Activated T-helper 1 cell treated with anti-CD3 and anti-CD28 coated beads, Interleukin-2, amount 50 U/mL, for 16 hours (primary cell): ENCODE data around the gene KLF2.
A peak's percentile ranks its signal among the peaks of the same experiment; 100 is the strongest.
"Not testable (repeated sequence)": the region's sequence is repeated elsewhere in the genome, so short reads cannot be mapped to it uniquely, and the experiment has no call there.

ENCODE experiments used
- DNase-seq, 2 donors: peaks; one replicate each; pipeline ENCODE4 v3.0.0-alpha.2; 2020; ENCODE audit warnings: low read depth in 1 of 2, low spot score in 1 of 2

KLF2 gene

GRCh38 chr19:16324384-16325160 lies at the start of gene KLF2:
Gene KLF2 (plus strand): TSS chr19:16324826. CDS start chr19:16324924, 98 bp downstream.
- peak; percentile 84 to 88 for DNase-seq

- no peak for DNase-seq
Measured at GRCh38 chr19:16280306-16280705, 44.3 kb upstream of the KLF2 start.

DNA sequence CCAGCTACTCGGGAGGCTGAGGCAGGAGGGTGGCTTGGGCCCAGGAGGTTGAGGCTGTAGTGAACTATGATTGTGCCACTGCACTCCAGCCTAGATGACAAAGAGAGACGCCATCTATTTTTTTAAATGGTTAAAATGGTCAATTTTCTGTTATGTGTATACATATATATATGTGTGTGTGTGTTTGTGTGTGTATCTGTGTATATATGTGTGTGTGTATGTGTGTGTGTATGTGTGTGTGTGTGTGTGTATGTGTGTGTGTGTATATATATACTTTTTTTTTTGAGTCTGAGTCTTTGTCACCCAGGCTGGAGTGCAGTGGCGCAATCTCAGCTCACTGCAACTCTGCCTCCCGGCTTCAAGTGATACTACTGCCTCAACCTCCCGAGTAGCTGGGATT lies 42.9 kb upstream of the KLF2 start:
- DNase-seq: no peak

GRCh38 chr19:16283210-16284061 lies 41.2 kb upstream of the KLF2 start:
- DNase-seq: peak; percentile 12 to 42

DNA sequence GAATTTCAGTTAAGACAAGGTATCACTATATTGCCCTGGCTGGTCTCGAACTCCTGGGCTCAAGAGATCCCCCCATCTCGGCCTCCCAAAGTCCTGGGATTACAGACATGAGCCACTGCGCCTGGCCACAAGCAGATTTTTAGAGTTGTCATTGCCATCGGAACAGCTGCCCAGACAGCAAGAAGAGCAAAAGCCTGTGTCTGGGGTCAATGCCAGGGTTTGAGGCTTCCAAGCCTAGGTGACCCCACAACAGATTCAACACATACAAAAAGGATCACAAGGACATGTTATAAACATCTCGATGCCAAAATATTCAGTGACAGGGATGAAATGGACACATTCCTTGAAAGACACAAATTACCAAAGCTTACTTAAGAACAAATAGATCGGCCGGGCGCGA lies 40.1 kb upstream of the KLF2 start:
- DNase-seq: no peak

GRCh38 chr19:16285079-16285478 lies 39.5 kb upstream of the KLF2 start:
- not testable (repeated sequence) for DNase-seq

DNA sequence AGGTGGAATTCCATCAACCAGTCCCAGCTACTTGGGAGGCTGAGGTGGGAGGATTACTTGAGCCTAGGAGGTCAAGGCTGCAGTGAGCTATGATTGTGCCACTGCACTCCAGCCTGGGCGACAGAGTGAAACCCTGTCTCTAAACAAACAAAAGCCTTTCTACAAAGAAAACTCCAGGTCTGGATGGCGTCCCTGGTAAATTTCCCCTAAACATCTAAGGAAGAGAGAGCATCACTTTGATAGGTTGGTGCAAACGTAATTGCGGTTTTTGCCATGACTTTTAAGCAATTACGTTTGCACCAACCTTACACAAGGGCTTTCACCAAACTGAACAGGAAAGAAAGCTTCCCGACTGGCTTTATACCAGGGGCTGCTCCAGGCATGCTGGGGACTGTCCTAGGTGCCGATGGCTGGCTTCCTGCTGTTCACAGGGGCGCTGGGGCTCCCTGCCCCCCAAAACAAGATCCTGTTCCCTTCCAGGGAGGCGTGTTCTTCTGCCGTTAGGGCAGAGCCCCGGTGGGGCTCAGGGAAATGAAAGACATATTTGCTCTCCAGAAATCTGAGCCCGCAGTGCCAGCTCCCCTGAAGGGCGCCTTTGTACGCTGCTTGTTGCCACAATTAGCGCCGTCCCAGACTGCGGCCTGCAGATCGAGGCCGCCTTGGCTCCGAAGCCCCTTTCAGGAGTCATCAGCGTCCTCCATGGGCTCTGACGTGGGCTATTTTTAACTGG lies 38.7 kb upstream of the KLF2 start:
- DNase-seq: no peak

DNA sequence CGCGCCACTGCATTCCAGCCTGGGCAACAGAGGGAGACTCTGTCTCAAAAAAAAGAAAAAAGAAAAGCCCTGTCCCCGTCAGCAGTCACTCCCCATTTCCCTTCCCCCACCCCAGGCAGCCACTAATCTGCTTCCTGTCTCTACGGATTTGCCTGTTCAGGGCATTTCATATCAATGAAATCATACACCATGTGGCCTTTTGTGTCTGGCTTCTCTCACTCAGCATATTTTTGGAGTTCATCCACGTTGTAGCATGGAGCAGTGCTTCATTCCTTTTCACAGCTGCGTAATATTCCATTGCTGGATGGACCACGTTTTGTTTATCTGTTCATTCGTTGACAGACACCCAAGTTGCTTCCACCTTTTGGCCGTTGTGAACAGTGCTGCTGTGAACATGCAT lies 36.1 kb upstream of the KLF2 start:
- DNase-seq: no peak

DNA sequence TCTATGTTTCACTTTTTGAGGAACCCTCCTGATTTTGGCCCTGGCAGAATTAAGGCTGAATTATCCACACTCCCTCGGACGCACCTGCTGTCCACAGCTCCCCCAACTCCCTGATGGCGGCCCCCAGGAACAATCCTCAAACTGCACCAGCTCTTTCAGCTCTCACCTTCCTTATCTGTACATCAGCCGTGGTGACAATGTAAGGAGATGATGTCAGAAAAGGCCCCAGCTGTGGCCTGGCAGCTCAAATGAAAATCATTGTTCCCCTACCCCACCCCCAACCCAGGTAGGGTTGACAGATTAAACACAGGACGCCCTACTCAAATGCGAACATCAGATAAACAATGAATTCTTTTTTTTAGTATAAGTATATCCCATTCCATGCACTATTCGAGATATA lies 35.0 kb upstream of the KLF2 start:
- no peak for DNase-seq

- DNase-seq: no peak
Measured at GRCh38 chr19:16290692-16291091, 33.9 kb upstream of the KLF2 start.

DNA sequence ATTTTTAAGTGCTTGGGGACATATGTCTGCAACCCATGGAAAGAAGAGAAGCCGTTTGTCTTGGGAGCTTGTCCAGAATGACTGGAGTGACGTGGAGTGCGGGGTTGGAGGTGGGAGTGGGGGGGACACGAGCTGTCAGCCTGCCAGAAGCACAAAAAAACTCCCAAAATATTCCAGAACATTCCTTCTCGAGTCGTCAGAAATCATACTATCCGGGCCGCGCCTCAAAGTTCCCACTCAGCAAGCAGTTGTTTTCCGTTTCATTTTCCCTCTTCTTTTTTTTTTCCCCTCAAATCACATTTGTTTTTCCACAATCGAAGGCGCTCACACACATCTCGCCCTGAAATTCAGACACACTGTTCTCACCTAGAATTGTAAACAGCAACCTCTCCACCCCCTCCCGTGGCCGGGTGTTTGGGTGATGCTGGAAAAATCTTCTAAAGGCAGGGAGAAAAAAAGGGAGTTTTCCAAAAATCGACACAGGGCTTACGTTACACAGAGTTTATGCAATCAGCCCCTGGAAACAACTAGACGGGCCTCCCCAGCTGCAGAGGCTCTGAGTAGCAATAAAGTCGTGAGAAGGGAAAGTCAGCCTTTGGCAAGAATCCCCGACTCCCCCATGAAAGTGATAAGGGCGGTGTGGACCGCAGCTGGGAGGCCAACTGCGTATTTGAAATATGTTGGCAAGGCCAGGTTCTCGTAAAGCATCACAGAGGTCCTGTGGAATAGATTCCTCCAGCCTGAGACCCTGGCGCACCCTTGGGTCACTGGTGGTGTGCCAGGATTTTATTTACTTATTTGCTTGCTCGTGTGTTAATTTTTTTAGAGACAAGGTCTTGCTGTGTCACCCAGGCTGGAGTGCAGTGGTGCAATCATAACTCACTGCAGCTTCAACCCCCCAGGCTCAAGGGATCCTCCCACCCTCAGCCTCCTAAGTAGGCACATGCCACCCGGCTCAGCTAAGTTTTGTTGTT lies 31.2 kb upstream of the KLF2 start:
- DNase-seq: no peak

GRCh38 chr19:16295057-16295456 lies 29.6 kb upstream of the KLF2 start:
- DNase-seq: no peak

GRCh38 chr19:16296713-16297112 lies 27.9 kb upstream of the KLF2 start:
- no peak for DNase-seq

DNA sequence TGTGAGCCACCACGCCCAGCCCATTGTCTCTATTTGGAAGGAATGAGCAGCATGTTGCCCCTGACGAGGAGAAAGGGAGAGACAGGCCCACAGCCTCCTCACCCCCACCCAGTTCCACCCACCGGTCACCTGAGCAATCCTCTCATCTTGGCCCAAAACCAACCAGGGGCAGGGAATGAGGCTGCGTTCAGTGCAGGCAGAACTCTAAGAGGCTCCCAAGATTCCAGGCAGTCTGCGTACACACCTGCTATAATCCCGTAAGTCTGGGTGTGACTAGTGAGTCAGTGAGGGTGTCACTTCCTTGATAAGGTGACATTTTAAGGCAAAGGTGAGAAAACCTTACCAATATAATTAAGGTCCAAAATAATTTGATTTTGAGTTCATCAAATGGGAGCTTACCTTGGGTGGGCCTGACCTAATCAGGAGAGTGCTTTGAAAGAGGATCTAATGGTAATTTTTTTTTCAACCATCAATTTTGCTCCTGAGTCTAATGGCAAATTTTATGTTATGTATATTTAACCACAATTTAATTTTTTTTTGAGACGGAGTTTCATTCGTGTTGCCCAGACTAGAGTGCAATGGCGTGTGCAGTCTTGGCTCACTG lies 26.9 kb upstream of the KLF2 start:
- DNase-seq: no peak

- no peak for DNase-seq
Measured at GRCh38 chr19:16298334-16298733, 26.3 kb upstream of the KLF2 start.

- no peak for DNase-seq
Measured at GRCh38 chr19:16301999-16302694, 22.5 kb upstream of the KLF2 start.

DNA sequence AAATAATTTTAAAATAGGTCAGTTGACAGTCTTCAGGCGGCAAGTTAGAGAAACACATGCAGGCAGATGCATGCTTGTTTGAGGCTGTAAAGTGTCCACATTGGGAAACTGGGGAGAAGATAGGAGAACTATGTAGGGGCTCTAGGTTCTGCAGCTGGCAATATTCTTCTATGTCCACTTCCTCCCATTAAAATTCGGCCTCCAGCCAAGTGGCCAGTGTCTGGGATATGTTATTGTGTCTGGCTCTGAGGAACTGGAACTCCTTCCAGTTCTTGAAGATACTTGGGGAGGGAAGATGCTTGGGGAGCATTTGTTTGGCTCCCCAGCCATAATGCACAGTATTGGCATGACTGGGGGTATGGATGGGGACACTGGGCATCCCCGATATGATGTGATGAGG lies 20.9 kb upstream of the KLF2 start:
- DNase-seq: no peak

- not testable (repeated sequence) for DNase-seq
Measured at GRCh38 chr19:16304511-16304910, 20.1 kb upstream of the KLF2 start.

GRCh38 chr19:16305060-16305459 lies 19.6 kb upstream of the KLF2 start:
- DNase-seq: not testable (repeated sequence)
